ENCODE data around the gene PCP2. TPM values are rescaled to one million over a fixed set of nuclear protein-coding genes. Genes with fewer than 3 reads are reported as not detected.

The PCP2 gene
- total RNA-seq (2014; rRNA removed; shearing (Covaris generic)), result not detected in 2 replicates
- polyA plus RNA-seq (2015; cell fraction: cytosol; rRNA removed), result not detected in 2 replicates
- polyA plus RNA-seq (2015; cell fraction: nucleus; rRNA removed), result 1.6 TPM in 1 of 2 replicates, not detected in the other

DNA sequence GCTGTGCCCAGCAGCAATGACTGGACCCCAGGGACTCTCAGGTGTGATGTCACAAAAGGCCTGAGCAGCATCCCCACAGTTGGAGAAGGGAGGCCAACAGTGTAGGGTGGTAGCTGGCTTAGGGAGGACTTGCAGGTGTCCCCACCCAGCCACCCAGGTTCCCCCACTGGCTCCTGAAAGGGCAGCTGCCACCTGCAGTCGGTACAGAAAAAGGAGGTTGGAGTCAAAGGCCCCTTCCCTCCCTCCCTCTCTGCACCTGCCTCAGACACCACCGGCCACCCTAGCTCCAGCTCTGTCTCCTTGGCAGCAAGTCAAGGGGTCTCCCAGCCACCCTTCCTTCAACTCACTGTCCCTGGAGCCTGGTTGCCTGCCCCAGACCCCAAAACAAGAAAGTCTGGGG is at the start of gene PCP2:
PCP2 (minus strand) TSS at position 22 of the 400 bp plus-strand sequence. CDS start 262 bp downstream, outside the sequence.
- in situ Hi-C loops (cut with HindIII; ENCODE audit: low pct_unique_long_range_greater_than_20kb, low sequenced_read_pairs), result no loop called here
- DNase-seq (ENCODE audit: low read depth, low spot score), result no peak

DNA sequence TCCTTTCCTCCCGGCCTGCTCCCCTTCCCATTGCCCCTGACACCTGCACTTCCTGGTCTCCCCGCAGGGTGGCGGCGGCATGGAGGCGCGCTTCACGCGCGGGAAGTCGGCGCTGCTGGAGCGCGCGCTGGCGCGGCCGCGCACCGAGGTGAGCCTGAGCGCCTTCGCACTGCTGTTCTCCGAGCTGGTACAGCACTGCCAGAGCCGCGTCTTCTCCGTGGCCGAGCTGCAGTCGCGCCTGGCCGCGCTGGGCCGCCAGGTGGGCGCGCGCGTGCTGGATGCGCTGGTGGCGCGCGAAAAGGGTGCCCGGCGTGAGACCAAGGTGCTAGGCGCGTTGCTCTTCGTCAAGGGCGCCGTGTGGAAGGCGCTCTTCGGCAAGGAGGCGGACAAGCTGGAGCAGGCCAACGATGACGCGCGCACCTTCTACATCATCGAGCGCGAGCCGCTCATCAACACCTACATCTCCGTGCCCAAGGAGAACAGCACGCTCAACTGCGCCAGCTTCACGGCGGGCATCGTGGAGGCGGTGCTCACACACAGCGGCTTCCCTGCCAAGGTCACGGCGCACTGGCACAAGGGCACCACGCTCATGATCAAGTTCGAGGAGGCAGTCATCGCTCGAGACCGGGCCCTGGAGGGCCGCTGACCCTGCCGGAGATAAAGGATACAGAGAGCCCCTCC is 48.8 kb upstream of the PCP2 start:
- in situ Hi-C loops (cut with HindIII; ENCODE audit: low pct_unique_long_range_greater_than_20kb, low sequenced_read_pairs), result no loop called here
- DNase-seq (ENCODE audit: low read depth, low spot score), result no peak

DNA sequence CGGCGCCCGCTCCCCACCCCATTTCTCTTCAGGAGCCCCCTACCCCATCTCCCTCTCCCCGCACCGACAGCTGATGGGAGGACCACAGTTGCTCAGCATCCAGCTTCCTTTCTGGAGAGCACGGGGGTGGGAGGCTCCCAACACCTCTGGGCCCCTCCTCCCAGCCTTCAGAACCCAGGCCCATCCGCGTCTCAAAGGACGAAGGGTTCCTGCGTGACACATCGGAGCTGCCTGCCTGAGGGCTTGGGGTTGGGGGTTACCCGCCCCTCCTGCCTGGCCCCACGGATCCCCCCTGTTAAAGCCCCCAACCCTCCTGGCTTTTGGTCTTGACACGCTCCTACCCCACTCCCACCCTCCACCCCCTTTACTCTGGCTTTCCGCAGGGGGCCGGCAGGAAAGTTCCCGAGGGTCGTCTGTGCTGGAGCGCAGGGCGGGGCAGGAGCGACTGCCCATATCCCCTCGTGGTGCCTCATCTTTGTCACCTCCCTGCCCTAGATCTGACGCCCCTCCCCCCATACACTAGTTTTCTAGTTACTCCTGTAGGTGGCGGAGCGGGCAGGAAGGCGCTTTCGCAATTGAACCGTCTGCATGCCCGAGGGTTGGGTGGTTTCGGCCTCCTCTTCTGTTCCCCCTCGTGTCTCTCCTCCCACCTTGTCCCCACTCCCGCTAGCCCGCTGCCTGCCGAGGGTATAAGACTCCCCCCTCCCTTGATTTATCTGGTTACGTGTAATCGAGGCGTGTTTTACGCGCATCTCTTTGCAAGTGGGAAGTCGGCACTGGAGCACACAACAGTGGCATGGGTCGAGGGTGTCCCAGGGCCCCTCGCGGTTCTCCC is 48.0 kb upstream of the PCP2 start:
- peak; percentile 63 for DNase-seq (ENCODE audit: low read depth, low spot score)
- in situ Hi-C loops (cut with HindIII; ENCODE audit: low pct_unique_long_range_greater_than_20kb, low sequenced_read_pairs), result no loop called here

- DNase-seq (ENCODE audit: low read depth, low spot score), result peak; percentile 71
- in situ Hi-C loops (cut with HindIII; ENCODE audit: low pct_unique_long_range_greater_than_20kb, low sequenced_read_pairs), result no loop called here
These were observed 47.3 kb upstream of the PCP2 start, which contains the start of gene TRAPPC5 for GRCh38 chr19:7680606-7681339. Gene TRAPPC5, plus strand, starts transcription at chr19:7680833. Its CDS starts 1,421 bp downstream, at chr19:7682254.

DNA sequence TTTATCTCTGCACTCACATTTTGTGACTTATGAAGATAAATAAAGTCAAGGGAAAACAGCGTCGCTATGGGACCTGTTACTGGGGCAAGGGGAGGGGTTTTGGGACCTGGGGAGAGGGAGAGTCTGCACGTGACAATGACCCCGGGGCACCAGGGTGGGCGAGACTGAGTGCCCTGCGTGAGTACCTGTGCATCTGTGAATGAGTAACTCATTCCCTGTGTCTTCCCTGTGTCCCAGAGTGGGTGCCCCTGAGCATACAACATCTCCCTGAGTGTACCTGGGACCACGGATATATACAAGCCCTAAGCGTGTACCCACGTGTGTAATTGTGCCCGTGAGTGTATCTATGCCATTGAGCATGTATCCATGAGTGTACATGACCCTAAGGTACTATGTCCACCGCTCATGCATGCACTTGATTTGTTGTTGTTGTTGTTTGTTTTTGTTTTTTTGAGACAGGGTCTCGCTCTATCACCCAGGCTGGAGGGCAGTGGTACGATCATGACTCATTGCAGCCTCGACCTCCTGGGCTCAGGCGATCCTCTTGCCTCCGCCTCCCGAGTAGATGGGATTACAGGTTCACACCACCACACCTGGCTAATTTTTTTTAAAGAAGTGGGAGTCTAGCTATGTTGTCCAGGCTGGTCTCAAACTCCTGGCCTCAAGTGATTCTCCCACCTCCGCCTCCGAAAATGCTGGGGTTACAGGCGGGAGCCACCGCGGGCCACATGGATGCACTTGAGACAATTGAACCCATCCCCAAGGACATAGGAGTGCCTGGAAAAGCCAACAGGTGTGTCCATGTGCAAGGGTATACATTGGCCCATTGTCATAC is 46.5 kb upstream of the PCP2 start:
- in situ Hi-C loops (cut with HindIII; ENCODE audit: low pct_unique_long_range_greater_than_20kb, low sequenced_read_pairs), result no loop called here
- no peak for DNase-seq (ENCODE audit: low read depth, low spot score)

GRCh38 chr19:7678971-7679751 is 45.6 kb upstream of the PCP2 start:
- in situ Hi-C loops (cut with HindIII; ENCODE audit: low pct_unique_long_range_greater_than_20kb, low sequenced_read_pairs), result no loop called here
- DNase-seq (ENCODE audit: low read depth, low spot score), result no peak

- DNase-seq (ENCODE audit: low read depth, low spot score), result no peak
- in situ Hi-C loops (cut with HindIII; ENCODE audit: low pct_unique_long_range_greater_than_20kb, low sequenced_read_pairs), result no loop called here
These were observed 44.3 kb upstream of the PCP2 start for GRCh38 chr19:7677669-7678311.

- in situ Hi-C loops (cut with HindIII; ENCODE audit: low pct_unique_long_range_greater_than_20kb, low sequenced_read_pairs), result no loop called here
- DNase-seq (ENCODE audit: low read depth, low spot score), result no peak
These were observed 43.3 kb upstream of the PCP2 start, which contains the start of gene MCEMP1 for GRCh38 chr19:7676854-7677253. Gene MCEMP1, plus strand, starts transcription at chr19:7677090. Its CDS starts 31 bp downstream, at chr19:7677121.

GRCh38 chr19:7676376-7676775 is 42.9 kb upstream of the PCP2 start:
- in situ Hi-C loops (cut with HindIII; ENCODE audit: low pct_unique_long_range_greater_than_20kb, low sequenced_read_pairs), result no loop called here
- DNase-seq (ENCODE audit: low read depth, low spot score), result no peak

- peak; percentile 81 for DNase-seq (ENCODE audit: low read depth, low spot score)
- in situ Hi-C loops (cut with HindIII; ENCODE audit: low pct_unique_long_range_greater_than_20kb, low sequenced_read_pairs), result no loop called here
These were observed 40.8 kb upstream of the PCP2 start for GRCh38 chr19:7674010-7675005.

DNA sequence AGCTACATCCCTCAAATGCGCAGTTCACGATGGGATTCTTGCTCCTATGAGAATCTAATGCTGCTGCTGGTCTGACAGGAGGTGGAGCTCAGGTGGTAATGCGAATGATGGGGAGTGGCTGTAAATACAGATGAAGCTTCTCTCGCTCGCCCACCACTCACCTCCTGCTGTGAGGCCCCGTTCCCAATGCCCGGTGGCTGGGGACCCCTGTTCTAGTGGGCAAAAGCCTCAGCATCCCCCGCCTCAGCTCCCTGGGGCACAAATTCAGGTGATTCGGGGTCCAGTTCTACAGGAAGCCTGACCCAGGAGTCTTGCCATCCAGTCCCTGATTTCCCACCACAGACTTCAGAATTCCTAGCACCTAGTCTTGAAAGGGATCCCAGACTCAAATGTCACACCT is 39.0 kb upstream of the PCP2 start:
- in situ Hi-C loops (cut with HindIII; ENCODE audit: low pct_unique_long_range_greater_than_20kb, low sequenced_read_pairs), result no loop called here
- DNase-seq (ENCODE audit: low read depth, low spot score), result no peak

- no peak for DNase-seq (ENCODE audit: low read depth, low spot score)
- in situ Hi-C loops (cut with HindIII; ENCODE audit: low pct_unique_long_range_greater_than_20kb, low sequenced_read_pairs), result no loop called here
These were observed 37.3 kb upstream of the PCP2 start for GRCh38 chr19:7670790-7671189.

- DNase-seq (ENCODE audit: low read depth, low spot score), result peak; percentile 7
- in situ Hi-C loops (cut with HindIII; ENCODE audit: low pct_unique_long_range_greater_than_20kb, low sequenced_read_pairs), result no loop called here
These were observed 36.7 kb upstream of the PCP2 start for GRCh38 chr19:7670150-7670783.

GRCh38 chr19:7669641-7670040 is 36.1 kb upstream of the PCP2 start:
- in situ Hi-C loops (cut with HindIII; ENCODE audit: low pct_unique_long_range_greater_than_20kb, low sequenced_read_pairs), result no loop called here
- no peak for DNase-seq (ENCODE audit: low read depth, low spot score)

Data from SK-MEL-5 (cell line).